Stimulated activated CD8-positive, alpha-beta memory T cell treated with anti-CD3 and anti-CD28 coated beads, Interleukin-12 subunit alpha, Interleukin-12 subunit beta, amount 100 ng/mL, for 24 hours (primary cell): Measurements from ENCODE around the gene KRTAP5-8.
"Not testable (repeated sequence)": the region's sequence is repeated elsewhere in the genome, so short reads cannot be mapped to it uniquely, and the experiment has no call there.

ENCODE experiments used
- DNase-seq: peaks from one replicate; pipeline ENCODE4 v3.0.0-alpha.2; 2020; ENCODE audit errors: extremely low read depth

KRTAP5-8 gene

GRCh38 chr11:71543866-71544265, 6.0 kb downstream of the KRTAP5-8 start:
- no peak for DNase-seq

- DNase-seq: no peak
Observed at GRCh38 chr11:71544525-71545214, 6.8 kb downstream of the KRTAP5-8 start.

GRCh38 chr11:71545405-71545966, 7.7 kb downstream of the KRTAP5-8 start:
- DNase-seq: no peak

DNA sequence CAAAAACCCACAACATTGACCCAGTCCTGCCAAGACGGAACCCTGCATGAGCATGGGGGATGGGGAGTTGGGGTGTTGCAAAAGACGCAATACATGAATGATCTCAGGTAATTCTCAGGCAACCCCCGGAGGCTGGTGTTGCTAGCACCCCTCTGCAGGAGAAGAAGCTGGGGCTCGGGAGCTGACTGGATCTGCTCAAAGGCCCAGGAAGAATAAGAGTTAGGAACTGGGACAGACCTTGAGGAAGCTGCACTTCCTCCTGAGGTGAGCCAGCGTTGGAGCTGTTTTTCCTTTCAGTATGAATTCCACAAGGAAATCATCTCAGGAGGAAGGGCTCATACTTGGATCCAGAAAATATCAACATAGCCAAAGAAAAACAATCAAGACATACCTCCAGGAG, 10.3 kb downstream of the KRTAP5-8 start, which contains the start of gene KRTAP5-9:
Gene KRTAP5-9 (plus strand): TSS at position 301 of the 400 bp plus-strand sequence. CDS start 238 bp downstream, outside the sequence.
- DNase-seq: no peak

GRCh38 chr11:71548716-71549151, 10.9 kb downstream of the KRTAP5-8 start:
- no peak for DNase-seq

DNA sequence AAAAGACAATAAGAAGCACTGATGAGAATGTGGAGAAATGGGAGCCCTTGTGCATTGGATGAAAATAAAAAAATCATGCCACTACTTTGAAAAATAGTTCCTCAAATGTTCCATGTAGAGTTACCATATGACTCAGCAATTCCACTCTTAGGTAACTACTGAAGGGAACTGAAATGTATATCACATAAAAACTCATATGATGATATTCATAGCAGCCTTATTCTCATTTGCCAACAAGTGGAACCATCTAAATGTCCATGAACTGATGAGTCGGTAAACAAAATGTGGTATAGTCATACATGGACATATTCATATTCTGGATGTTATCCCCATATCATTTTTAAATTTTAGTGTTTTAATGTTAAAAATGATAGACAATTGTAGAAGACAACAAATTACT, 13.9 kb downstream of the KRTAP5-8 start:
- no peak for DNase-seq

- no peak for DNase-seq
Observed at GRCh38 chr11:71554996-71555395, 17.2 kb downstream of the KRTAP5-8 start.

GRCh38 chr11:71555508-71555907, 17.7 kb downstream of the KRTAP5-8 start:
- no peak for DNase-seq

DNA sequence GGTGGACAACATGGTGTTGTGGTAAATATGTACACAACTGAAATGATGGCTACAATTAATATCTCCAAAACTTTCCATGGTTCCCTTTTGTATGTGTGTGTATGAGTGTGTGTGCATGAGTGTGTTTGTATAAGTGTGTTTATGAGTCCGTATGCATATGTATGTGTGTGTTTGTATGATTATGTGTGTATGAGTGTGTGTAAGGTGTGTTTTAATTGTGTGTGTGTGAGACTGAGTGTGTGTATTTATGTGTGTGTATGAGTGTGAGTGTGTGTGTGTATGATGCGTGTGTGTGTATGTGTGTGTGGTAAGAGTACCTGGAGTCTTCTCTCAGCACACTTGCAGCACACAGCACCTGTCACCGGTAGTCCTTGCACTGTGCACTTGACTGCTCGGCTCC, 18.2 kb downstream of the KRTAP5-8 start:
- no peak for DNase-seq

- DNase-seq: no peak
Observed at GRCh38 chr11:71557257-71557656, 19.4 kb downstream of the KRTAP5-8 start.

DNA sequence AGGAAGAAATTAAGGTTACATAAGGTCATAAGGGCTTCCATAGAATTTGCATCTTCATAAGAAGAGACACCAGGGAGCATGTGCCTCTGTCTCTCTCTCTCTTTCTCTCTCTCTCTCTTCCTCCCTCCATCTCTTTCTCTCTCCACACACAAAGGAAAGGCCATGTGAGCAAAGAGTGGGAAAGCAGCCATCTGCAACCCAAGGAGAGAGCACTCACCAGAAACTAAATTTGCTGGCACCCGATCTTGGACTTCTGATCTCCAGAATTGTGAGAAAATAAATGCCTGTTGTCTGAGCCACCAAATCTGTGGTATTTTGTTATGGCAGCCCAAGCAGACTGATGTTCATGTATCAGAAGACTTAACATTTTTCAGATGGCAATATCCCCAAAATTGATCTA, 21.2 kb downstream of the KRTAP5-8 start:
- DNase-seq: no peak

GRCh38 chr11:71562120-71562519, 24.3 kb downstream of the KRTAP5-8 start:
- no peak for DNase-seq

DNA sequence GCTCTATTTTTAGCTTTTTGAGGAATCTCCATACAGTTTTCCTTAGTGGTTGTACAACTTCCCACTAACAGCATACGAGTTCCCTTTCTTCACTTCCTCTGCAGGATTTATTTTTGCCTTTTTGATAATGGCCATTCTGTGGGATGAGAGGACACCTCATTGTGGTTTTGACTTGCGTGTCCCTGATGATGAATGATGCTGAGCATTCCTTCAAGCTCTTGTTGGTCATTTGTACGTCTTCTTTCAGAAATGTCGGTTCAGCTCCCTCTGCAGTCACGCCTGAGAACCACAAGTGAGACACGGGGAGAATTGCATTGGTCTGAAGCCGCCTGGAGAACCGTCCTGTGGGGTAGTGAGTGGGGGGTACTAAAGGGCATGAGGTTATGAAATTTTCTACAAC, 25.6 kb downstream of the KRTAP5-8 start:
- DNase-seq: no peak

GRCh38 chr11:71564430-71564829, 26.6 kb downstream of the KRTAP5-8 start:
- no peak for DNase-seq

- no peak for DNase-seq
Observed at GRCh38 chr11:71565263-71565662, 27.4 kb downstream of the KRTAP5-8 start, which contains the start of gene KRTAP5-10. Gene KRTAP5-10 (plus strand): TSS chr11:71565563. CDS start chr11:71565588, 25 bp downstream.

DNA sequence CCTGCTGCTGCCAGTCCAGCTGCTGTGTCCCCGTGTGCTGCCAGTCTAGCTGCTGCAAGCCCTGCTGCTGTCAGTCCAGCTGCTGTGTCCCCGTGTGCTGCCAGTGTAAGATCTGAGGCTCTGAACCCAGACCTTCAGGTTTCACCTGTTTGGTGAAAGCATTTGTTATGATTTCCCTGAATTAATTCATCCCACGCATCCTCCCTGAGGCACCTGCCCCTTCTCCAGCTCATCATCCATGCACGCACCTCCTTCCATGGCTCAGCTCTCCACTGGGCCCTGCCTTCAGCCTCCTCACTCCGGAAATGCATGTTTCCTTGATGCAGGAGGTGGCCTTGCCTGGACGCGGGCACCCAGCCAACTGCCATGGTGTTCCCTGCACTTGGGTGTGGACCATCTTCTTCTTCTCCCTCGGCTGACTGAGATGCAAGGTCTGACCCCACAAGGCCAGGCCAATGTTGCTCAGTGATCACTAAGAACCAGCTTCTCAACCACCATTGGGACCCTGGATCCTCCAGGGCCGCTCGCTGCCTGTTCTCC, 28.3 kb downstream of the KRTAP5-8 start:
- no peak for DNase-seq

GRCh38 chr11:71566626-71567599, 29.1 kb downstream of the KRTAP5-8 start:
- not testable (repeated sequence) for DNase-seq

- not testable (repeated sequence) for DNase-seq
Observed at GRCh38 chr11:71567633-71568032, 29.8 kb downstream of the KRTAP5-8 start.

GRCh38 chr11:71568704-71569349, 31.0 kb downstream of the KRTAP5-8 start:
- DNase-seq: no peak

DNA sequence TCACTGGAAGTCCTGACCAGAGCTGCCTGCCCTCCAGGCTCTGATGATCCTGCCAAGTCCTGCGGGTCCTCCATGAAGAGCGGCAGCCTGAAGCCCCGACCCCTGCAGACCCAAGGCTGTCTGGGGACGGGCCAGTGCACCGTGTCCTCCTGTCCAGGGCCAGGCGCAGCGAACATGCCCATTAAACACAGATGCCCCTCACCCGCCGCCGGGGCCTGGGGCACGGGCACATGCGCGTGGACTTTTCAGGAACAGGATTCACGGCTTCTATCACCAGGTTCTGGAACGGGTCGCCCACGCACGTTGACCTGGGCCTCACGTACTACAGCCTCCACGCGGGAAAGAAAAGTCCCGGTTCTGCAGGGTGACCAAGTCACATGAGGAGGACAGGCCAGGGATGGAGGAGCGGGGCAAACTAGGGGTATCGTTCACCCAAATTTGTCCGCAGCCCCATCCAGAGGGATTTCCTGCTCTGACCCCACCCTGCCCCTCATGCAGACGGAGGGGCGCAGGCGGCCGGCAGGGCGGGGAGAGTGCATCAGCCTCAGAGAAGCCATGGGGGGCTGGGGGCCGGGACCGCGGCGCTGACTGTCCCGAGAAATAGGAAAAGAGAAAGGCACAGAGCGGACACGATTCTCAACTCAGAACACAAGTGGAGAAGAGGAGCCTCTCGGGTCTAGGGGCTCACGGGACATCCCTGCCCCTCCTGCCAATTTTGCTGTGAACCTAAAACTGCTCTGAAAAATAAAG, 33.5 kb downstream of the KRTAP5-8 start:
- DNase-seq: not testable (repeated sequence)

DNA sequence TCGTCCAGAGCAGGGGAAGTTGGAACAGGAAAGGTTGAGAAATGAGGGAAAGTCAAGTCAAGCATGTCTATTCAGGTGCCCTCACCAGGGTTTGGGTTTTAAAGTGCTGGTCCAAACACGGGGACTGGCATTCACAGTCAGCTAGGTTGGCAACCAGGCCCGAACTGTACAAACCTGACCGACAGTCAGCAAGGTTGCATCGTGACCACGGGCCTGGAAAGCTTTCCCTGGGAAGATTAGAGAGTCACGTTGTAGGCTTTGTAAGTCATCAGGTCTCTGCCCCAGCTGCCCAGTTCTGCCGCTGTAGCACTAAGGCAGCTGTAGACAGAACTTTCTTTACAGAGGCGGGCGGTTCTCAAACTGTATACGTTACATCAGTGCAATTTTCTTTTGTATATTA, 35.0 kb downstream of the KRTAP5-8 start:
- DNase-seq: no peak
